Measurements from ENCODE around the gene AGXT. TPM values are rescaled to one million over a fixed set of nuclear protein-coding genes. Genes with fewer than 3 reads are reported as not detected.

Gene AGXT
- total RNA-seq, 4 donors from 2014 or later = not detected

DNA sequence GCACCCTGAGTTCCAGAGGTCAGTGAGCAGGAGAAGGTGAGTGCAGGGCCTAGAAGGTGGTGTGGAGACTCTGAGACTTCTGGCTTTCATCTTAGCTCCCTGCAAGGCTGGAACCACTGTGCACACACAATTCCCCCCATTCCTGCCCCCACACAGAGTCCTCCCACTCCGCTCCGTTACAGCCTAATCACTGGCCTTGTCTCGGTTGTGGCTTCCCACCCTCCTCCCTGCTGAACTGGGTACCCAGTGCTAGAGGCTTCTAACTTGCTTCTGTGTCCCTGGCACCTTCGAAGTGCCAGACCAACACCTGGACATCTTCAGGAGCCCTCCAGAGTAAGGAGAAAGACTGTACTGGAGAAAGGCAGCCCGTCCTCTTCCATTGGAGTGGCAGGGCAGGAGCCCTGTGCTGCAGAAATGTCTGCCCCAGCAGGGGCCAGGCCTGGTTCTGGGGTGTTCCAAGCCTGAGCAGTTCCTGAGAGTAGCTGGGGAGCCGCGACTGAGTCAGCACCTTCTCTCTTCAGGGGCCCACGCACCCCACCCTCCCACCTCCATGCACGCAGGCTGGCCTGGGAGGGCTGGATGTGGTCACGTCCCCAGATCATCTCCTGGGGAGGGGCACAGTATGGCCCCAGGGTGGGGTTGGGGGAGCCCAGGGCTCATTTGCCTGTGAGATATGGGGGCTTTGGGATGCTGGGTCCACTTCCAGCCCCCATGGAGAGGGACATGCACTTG, 60.9 kb downstream of the AGXT start:
- TF ChIP-seq POLR2A (IDR thresholded peaks at IDR 0.05) = no peak
- TF ChIP-seq, protein P1, sequence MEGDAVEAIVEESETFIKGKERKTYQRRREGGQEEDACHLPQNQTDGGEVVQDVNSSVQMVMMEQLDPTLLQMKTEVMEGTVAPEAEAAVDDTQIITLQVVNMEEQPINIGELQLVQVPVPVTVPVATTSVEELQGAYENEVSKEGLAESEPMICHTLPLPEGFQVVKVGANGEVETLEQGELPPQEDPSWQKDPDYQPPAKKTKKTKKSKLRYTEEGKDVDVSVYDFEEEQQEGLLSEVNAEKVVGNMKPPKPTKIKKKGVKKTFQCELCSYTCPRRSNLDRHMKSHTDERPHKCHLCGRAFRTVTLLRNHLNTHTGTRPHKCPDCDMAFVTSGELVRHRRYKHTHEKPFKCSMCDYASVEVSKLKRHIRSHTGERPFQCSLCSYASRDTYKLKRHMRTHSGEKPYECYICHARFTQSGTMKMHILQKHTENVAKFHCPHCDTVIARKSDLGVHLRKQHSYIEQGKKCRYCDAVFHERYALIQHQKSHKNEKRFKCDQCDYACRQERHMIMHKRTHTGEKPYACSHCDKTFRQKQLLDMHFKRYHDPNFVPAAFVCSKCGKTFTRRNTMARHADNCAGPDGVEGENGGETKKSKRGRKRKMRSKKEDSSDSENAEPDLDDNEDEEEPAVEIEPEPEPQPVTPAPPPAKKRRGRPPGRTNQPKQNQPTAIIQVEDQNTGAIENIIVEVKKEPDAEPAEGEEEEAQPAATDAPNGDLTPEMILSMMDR (IDR thresholded peaks at IDR 0.05) = no peak
- intact Hi-C loops (cut with DNase I) = no loop called here
- Histone ChIP-seq H3K36me3 (no peaks in the 10 kb centered on the region), H3K27me3 (peaks cover 0 to 26% (median 0%) of the 10 kb centered on the region in 4 donors), H3K4me1 (peaks cover 0 to 5% (median 3%) of the 10 kb centered on the region in 3 donors), H3K27ac (no peak overlapping the region), H3K4me3 (no peak overlapping the region), H3K9me3 (no peaks in the 10 kb centered on the region)
- 66 to 72% methylated on average over 3 to 6 of the region's 10 CpGs for WGBS, 2 donors
- DNase-seq = no peak

Other genes starting within 250 kb of the AGXT start
- gene GPR35, start 243.3 kb upstream of the AGXT start, total RNA-seq = 1 to 10 TPM in 3 of 4 donors, under 1 TPM in 1; 0.31 to 3.2 (median 1.3) TPM
- not detected for gene AQP12B, start 185.9 kb upstream of the AGXT start, total RNA-seq
- not detected for gene AQP12A, start 177.0 kb upstream of the AGXT start, total RNA-seq
- under 1 TPM in 1 of 4 donors, not detected in 3; 0.15 TPM for gene KIF1A, start 48.6 kb upstream of the AGXT start, total RNA-seq
- gene MAB21L4, start 27.3 kb downstream of the AGXT start, total RNA-seq = 100 to 1,000 TPM; 105 to 440 (median 163) TPM
- gene CROCC2, start 37.5 kb downstream of the AGXT start, total RNA-seq = not detected
- gene SNED1, start 129.8 kb downstream of the AGXT start, total RNA-seq = 10 to 100 TPM in 1 of 4 donors, 1 to 10 TPM in 3; 3.3 to 13.9 (median 4.8) TPM
- 10 to 100 TPM; 27.7 to 37.0 (median 35.4) TPM for gene MTERF4, start 233.5 kb downstream of the AGXT start, total RNA-seq

All from esophagus squamous epithelium (tissue), 5 donors.